Right atrium auricular region (tissue), 2 donors: ENCODE data around the gene OR52A5. TPM values are rescaled to one million over a fixed set of nuclear protein-coding genes. Genes with fewer than 3 reads are reported as not detected.

ENCODE experiments used
- DNase-seq: peaks from one replicate; pipeline ENCODE4 v3.0.0-alpha.2; 2019; ENCODE audit warnings: low spot score
- H3K27ac ChIP-seq, 2 donors: fragments of 200-600 bp; sonication (generic); 1 replicate in 1 of 2; 2 replicates in 1 of 2; pipeline ENCODE4 v1.5.1; 2016 to 2019
- H3K27me3 ChIP-seq, 2 donors: fragments of 200-600 bp; sonication (generic); one replicate each; pipeline versions ENCODE4 v1.5.1 to v1.6.0; 2017 to 2019
- H3K36me3 ChIP-seq: fragments of 200-600 bp; sonication (generic); one replicate; pipeline ENCODE4 v1.5.1; 2016
- H3K4me1 ChIP-seq, 2 donors: fragments of 200-600 bp; sonication (generic); one replicate each; pipeline versions ENCODE4 v1.5.1 to v1.6.0; 2017 to 2019
- H3K4me3 ChIP-seq, 2 donors: fragments of 200-600 bp; sonication (generic); 1 replicate in 1 of 2; 2 replicates in 1 of 2; pipeline ENCODE4 v1.5.1; 2017 to 2019; ENCODE audit warnings: mild to moderate bottlenecking in 1 of 2, moderate library complexity in 1 of 2
- H3K9me3 ChIP-seq, 2 donors: fragments of 200-600 bp; sonication (generic); one replicate each; pipeline ENCODE4 v1.5.1; 2019
- CTCF ChIP-seq, 2 donors: fragments of 200-600 bp; sonication (generic); IDR thresholded peaks; one replicate each; pipeline ENCODE4 v1.5.1; 2019; ENCODE audit warnings: antibody characterized with exemption in 2 of 2
- total RNA-seq, 2 donors: library from RNA; depleted of rRNA; stranded (reverse); fragments of >200 nt; gene quantifications; one replicate each; pipeline ENCODE4 v1.1.0, GENCODE V29; 2016

Gene OR52A5
- total RNA-seq, 2 donors from 2014 or later = not detected

- TF ChIP-seq CTCF (IDR thresholded peaks at IDR 0.05) = no peak
- no peak overlapping the region for H3K4me3 ChIP-seq
- no peaks in the 10 kb centered on the region for H3K9me3 ChIP-seq
- no peaks in the 10 kb centered on the region for H3K27me3 ChIP-seq
- no peak overlapping the region for H3K27ac ChIP-seq
- H3K36me3 ChIP-seq = no peaks in the 10 kb centered on the region
- no peak for DNase-seq
- H3K4me1 ChIP-seq = no peaks in the 10 kb centered on the region
Measured at GRCh38 chr11:5136261-5136660, 1.9 kb downstream of the OR52A5 start.

- Histone ChIP-seq H3K9me3 (no peaks in the 10 kb centered on the region), H3K27me3 (no peaks in the 10 kb centered on the region), H3K27ac (no peak overlapping the region), H3K36me3 (no peaks in the 10 kb centered on the region), H3K4me3 (no peak overlapping the region), H3K4me1 (no peaks in the 10 kb centered on the region)
- no peak for DNase-seq
- TF ChIP-seq CTCF (IDR thresholded peaks at IDR 0.05) = no peak
Measured at GRCh38 chr11:5131584-5132335, 6.4 kb downstream of the OR52A5 start.

GRCh38 chr11:5129457-5129877 is 8.7 kb downstream of the OR52A5 start:
- H3K4me3 ChIP-seq = no peak overlapping the region
- H3K27ac ChIP-seq = no peak overlapping the region
- no peaks in the 10 kb centered on the region for H3K36me3 ChIP-seq
- TF ChIP-seq CTCF (IDR thresholded peaks at IDR 0.05) = no peak
- H3K4me1 ChIP-seq = no peaks in the 10 kb centered on the region
- no peaks in the 10 kb centered on the region for H3K27me3 ChIP-seq
- H3K9me3 ChIP-seq = no peaks in the 10 kb centered on the region
- DNase-seq = no peak

GRCh38 chr11:5124891-5125620 is 13.1 kb downstream of the OR52A5 start:
- Histone ChIP-seq H3K27me3 (no peaks in the 10 kb centered on the region), H3K9me3 (no peaks in the 10 kb centered on the region), H3K4me3 (no peak overlapping the region), H3K4me1 (no peaks in the 10 kb centered on the region), H3K27ac (no peak overlapping the region), H3K36me3 (no peaks in the 10 kb centered on the region)
- no peak for DNase-seq
- no peak for TF ChIP-seq CTCF (IDR thresholded peaks at IDR 0.05)

GRCh38 chr11:5123802-5124521 is 14.2 kb downstream of the OR52A5 start:
- no peak overlapping the region for H3K27ac ChIP-seq
- TF ChIP-seq CTCF (IDR thresholded peaks at IDR 0.05) = peak; percentile 51 to 79
- DNase-seq = peak; percentile 61

More at GRCh38 chr11:5123802-5124521, 14.2 kb downstream of the OR52A5 start:
- Histone ChIP-seq H3K36me3 (no peaks in the 10 kb centered on the region), H3K9me3 (no peaks in the 10 kb centered on the region), H3K27me3 (no peaks in the 10 kb centered on the region), H3K4me1 (no peaks in the 10 kb centered on the region), H3K4me3 (no peak overlapping the region)
